GM19372 (cell line): ENCODE results near the gene CHMP2A.
"Not testable (repeated sequence)": the region's sequence is repeated elsewhere in the genome, so short reads cannot be mapped to it uniquely, and the experiment has no call there.

Experiments
- ATAC-seq: cut with Tn5 transposase; IDR thresholded peaks from one replicate; pipeline ENCODE4 v1.9.1; 2021; ENCODE audit warnings: mild to moderate bottlenecking, low read depth, moderate library complexity; ENCODE audit not compliant: unreplicated experiment

The CHMP2A gene

DNA sequence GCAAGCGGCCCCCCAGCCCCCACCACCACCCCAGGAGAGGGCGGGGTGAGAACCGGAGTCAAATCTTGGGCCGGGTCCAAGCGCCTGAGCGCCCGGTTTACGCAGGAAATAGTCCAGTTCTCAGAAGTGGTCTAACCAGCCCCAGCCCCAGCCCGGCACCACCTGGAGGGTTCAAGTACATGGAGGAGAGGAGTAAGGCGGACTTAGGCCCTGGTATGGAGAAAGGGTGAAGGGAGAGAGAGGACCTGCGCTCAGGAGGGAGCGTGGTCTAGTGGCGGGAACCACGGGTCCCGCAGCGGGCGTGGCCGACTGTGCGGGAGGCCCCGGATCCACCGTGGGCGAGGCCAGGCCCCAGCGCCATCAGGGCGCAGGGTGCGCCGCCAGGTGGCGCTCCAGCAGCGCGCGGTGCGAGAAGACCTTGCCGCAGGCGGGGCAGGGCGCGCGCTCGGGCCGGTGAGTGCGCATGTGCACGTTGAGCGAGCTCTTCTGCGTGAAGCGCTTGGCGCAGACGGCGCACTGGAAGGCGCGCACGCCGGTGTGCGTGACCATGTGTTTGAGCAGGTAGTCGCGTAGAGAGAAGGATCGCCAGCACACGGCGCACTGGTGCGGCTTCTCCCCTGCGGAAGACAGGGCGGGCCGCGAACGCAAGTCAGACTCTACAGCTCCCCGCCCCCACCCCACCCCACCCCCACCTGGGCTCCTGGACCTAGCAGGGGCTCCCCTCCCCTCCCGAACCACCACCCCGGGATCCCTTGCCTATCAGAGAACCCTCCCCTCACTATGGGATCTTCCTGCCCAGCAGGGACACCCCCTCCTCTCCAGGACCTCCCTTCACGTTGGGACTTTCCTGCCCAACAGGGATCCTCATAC lies 41.0 kb downstream of the CHMP2A start:
- peak; percentile 79 for ATAC-seq

DNA sequence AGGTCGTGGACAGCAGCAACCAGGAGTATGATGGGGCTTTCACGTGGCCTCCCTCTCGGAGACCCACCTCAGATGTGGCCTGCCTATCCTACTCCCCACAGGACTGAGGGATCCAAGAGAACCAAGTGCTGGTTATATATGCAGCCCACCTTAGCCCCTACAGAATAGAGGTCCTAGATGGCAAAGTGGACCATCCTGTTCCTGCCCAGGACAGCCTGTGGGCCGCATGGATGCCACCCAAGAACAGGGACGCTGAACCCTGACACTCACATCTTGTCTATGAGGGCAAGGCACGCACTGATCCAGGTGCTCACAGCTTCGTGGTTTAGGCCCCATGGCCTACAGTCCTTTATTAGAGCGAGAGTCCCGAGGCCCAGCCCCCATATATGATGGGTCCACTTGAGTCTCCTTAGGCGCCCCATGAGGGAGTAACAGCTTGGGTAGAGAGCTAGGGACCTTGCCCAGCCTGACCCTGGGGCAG lies 41.7 kb downstream of the CHMP2A start:
- peak; percentile 3 for ATAC-seq

DNA sequence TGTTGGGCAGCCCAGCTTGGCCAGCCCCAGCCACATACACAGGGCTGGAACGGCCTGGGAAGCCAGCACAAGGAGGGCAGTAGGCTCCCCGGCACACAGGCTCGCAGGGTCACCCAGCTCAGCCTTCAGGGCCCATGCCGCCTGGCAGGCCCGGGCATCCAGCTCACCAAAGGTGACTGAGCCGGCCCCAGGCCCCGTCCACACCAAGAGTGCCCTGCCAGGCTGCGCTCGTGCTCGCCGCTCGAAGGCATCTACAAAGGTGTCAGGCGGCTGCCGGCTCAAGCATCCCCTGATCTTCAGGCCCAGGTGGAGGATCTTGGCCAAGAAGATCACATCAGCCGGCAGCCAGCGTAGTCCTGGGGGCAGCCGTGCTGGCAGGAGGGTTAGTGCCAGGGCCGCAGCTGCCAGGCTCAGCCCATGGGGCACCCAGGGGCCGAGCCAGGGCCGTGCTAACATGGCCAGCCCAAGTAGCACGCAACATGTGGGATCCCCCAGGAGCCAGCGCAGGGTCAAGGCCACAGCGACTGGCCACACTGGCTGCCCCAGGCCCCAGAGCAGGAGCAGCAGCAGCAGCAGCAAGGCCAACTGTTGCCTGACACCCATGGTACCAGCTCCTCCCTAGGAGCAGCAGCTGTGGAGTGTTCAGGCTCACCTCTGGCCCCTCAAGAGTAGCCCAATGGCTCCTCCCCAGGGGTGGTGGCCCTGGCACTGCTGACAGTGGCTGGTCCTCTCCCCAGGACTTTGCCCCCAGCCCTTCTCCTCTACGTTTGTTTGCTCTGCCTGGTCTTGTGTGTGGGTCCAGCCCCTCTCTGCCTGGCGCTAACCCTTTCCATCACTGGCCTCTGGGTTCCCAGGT lies 43.3 kb downstream of the CHMP2A start, which contains the start of gene SLC27A5:
Gene SLC27A5, minus strand, starts transcription at position 640 of the 856 bp plus-strand sequence. Its CDS starts 37 bp downstream, at position 603.
- ATAC-seq: no peak

DNA sequence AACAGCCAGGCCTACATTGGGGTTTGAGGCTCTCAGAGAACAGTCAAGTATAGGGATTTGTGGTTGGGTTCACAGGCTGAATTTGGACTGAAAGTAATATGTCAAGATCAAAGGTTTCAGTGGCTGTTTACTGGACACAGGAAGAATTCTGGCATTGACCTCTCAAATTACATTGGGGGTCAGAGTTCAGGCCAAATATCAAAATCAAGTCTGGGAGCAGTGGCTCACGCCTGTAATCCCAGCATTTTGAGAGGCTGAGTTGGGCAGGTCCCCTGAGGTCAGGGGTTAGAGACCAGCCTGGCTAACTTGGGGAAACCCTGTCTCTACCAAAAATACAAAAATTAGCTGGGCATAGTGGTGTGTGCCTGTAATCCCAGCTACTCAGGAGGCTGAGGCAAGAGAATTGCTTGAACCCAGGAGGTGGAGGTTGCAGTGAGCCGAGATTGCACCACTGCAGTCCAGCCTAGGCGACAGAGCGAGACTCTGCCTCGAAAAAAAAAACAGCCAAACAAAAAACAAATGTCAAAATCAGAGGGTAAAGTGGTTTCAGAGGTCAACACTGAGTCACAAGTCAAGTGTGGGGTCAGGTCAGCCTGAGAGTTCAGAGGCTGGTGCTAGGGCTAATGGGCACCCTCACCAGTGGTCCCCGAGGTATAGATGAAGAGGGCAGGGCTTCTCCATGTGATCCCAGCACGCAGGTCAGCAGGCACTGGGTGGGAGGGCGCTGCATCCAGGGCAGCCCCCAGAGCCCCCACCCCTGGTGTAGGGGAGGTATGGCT lies 44.6 kb downstream of the CHMP2A start:
- no peak for ATAC-seq

DNA sequence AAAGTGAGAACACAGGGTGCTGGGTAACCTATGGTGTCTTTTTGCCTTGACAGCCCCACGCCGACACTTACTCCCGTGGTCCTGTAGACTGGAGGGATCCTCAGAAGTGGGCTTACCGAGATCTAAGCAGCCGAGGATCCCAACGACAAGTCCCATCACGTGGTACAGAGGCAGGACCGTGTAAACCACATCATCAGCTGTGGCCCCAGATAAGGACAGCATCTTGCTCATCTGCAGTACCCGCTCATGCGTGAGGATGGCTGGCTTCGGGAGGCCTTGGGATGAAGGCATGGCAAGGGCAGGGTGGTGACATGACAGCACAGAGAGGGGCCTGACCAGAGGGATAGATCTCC lies 45.2 kb downstream of the CHMP2A start:
- no peak for ATAC-seq

DNA sequence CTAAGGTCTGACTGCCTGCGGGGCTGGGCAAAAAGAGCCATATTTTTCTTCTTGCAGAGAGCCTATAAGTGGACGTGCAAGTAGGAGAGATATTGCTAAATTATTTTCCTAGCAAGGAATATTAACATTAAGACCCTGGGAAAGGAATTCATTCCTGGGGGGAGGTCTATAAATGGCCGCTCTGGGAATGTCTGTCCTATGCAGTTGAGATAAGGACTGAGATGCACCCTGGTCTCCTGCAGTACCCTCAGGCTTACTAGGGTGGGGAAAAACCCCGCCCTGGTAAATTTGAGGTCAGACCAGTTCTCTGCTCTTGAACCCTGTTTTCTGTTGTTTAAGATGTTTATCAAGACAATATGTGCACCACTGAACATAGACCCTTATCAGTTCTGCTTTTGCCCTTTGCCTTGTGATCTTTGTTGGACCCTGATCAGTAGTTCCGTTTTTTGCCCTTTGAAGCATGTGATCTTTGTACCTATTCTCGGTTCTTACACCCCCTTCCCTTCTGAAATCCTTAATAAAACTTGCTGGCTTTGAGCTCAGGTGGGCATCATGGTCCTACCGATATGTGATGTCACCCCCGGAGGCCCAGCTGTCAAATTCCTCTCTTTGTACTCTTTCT lies 47.2 kb downstream of the CHMP2A start:
- not testable (repeated sequence) for ATAC-seq
